Stimulated activated CD4-positive, alpha-beta T cell treated with anti-CD3 and anti-CD28 coated beads, Interleukin-15, amount 100 ng/mL, for 1 hour (primary cell): ENCODE results near the gene ROPN1.

Experiments used
- DNase-seq, 2 donors: peaks; one replicate each; pipeline ENCODE4 v3.0.0-alpha.2; 2020; ENCODE audit warnings: low read depth in 1 of 2, low spot score in 1 of 2

The ROPN1 gene

GRCh38 chr3:123949641-123950040, 42.3 kb downstream of the ROPN1 start:
- DNase-seq = no peak

DNA sequence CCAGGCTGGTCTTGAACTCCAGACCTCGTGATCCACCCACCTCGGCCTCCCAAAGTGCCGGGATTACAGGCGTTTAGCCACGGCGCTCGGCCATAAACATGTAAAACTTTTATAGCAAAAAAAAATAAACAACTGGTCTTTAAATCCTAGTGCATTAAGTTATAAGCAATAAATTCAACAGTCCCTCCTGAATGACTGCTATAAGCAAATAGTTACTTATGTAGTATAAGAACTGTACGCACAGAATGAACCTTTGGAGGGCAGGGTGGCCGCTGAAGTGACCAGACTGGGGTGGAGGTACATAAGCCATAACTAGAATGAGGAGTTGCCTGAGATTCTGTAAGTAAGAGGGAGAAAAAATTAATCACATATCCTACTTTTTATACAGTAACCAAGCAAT, 43.5 kb downstream of the ROPN1 start:
- DNase-seq = no peak

GRCh38 chr3:123947482-123947881, 44.4 kb downstream of the ROPN1 start:
- no peak for DNase-seq

- DNase-seq = no peak
Observed at GRCh38 chr3:123941542-123941941, 50.4 kb downstream of the ROPN1 start.

- no peak for DNase-seq
Observed at GRCh38 chr3:123941121-123941520, 50.8 kb downstream of the ROPN1 start.

DNA sequence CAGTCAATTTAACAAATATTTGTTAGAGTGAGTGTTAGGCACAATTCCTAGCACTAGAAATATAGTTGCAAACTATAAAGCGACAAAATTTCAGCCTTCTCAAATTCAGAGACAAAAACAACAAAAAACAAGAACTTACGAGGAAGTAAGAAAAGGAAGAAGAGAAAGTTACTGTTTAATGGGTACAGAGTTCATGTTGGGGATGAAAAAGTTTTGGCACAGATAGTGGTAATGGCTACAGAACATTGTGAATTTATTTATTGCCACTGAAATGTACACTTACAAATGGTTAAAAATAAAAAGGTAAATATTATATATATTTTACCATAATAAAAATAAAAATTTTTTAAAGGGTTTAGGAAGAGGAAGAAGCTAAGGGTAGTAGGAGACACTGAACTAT, 52.2 kb downstream of the ROPN1 start:
- no peak for DNase-seq

DNA sequence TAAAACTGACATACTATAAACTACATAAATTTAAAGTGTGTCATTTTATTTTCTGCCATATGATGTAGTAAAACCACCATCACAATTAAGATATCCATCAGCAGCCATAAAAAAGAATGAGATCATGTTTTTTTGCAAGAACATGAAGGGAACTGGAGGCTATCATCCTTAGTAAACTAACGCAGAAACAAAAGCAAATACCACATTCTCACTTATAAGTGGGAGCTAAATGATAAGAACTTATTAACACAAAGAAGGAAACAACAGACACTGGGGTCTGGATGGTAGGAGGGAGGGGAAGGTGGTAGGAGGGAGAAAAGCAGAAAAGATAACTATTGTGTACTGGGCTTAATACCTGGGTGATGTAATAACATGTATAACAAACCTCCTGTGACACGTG, 55.5 kb downstream of the ROPN1 start:
- DNase-seq = no peak

GRCh38 chr3:123935830-123936229, 56.1 kb downstream of the ROPN1 start:
- no peak for DNase-seq

DNA sequence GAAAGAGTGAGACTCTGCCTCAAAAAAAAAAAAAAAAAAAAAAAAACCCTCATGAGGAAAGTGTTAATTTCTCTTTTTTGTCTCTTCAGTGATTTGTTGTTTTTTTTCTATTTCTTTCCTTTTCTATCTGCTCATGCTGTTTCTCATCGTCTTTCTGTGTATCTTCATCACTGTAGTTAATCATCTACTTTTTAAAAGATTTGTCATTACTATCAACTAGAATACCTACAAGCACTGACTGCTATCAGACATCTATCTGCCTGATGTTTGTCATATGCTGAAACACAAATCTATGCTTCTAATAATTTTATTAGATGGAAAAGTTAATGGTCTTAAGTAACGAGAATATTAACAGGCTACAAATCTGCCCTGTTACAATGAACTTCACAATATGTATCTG, 57.7 kb downstream of the ROPN1 start:
- no peak for DNase-seq

GRCh38 chr3:123930445-123930844, 61.5 kb downstream of the ROPN1 start:
- DNase-seq = no peak

GRCh38 chr3:123929325-123929724, 62.6 kb downstream of the ROPN1 start:
- DNase-seq = no peak

DNA sequence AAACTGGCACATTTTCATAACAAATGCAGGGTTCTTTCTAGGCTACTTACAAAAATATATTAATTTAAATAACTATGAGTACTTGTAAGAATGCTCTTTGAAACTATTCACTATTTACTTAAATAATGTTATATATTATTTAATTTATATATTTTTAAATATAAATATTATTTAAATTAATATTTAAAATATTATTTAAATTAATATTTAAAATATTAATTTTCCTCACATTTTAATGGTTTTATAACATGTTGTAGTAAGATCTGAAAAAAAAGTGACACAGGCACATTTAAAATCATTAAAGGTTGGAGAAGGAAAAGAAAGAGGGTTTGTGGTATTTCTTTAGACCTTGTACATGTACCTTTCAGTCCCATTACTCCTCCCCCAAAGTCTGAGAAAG, 65.5 kb downstream of the ROPN1 start:
- no peak for DNase-seq

- DNase-seq = no peak
Observed at GRCh38 chr3:123920868-123921267, 71.1 kb downstream of the ROPN1 start.

GRCh38 chr3:123920383-123920782, 71.5 kb downstream of the ROPN1 start:
- no peak for DNase-seq

DNA sequence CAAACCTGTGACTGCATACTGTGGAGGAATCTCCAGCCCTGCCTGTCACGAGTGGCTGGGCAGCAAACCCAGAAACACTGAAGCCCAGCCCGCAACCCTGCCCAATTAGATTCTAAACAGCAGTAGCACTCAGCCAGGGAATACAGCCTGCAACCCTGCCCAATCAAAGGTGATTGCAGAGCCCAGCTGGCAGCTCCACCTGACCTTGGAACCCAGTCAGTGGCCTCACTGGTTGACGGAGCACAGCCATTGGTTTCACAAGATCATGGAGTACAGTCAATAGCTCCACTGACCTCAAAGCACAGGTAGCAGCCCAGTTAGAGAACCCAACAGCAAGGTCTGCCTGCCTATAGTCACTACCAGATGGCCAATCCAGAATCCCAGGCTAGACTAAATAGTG, 72.6 kb downstream of the ROPN1 start:
- DNase-seq = no peak
